GM18507 (cell line): ENCODE measurements around the gene NPR2.
A peak's percentile ranks its signal among the peaks of the same experiment; 100 is the strongest.

ENCODE experiments used
- DNase-seq: peaks from one replicate; pipeline ENCODE4 v3.0.0; 2011; ENCODE audit warnings: low read depth; ENCODE audit not compliant: insufficient read length; ENCODE audit errors: extremely low spot score
- FAIRE-seq: peaks from 2 replicates; lab custom pipeline; 2011; peaks lifted over from hg19 to GRCh38; lab: Jason Lieb, UNC

Gene NPR2

DNA sequence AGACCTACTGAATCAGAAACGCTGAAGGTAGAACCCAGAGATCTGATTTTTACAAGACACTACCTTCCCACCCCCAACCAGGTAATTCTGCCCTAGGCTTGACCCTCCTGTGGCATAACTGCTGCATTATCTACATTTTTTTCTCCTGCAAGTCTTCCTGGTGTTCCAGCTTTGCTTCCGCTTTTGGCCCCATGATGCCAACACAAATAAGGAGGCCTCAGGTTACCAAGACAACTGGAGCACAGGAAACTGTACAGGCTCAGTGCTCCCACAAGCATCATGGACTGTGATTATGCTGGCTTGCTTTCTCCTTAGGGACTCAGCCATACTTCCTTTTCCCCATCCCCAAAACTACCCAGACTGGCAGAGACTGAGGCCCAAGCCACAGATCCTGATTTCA is 30.7 kb upstream of the NPR2 start:
- DNase-seq (no peak), FAIRE-seq (no peak)

DNA sequence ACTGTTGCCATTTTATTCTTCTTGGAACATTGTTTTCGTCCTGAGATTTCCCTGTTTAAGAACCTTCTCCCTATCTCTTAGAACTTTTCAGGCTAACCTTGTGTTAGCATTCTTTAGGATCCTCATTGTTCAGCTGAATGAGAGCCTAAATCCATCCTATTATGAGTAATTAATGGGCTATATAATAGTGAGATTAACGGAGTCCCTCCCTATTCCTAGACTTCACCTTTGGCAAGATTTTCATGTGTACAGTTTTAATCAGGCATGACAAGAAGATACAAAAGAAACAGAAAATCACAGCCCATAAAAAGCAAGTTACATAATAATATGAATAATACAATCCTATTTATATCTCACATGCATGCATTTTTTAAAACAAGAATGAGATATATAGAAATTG is 28.2 kb upstream of the NPR2 start:
- FAIRE-seq = no peak
- no peak for DNase-seq

DNA sequence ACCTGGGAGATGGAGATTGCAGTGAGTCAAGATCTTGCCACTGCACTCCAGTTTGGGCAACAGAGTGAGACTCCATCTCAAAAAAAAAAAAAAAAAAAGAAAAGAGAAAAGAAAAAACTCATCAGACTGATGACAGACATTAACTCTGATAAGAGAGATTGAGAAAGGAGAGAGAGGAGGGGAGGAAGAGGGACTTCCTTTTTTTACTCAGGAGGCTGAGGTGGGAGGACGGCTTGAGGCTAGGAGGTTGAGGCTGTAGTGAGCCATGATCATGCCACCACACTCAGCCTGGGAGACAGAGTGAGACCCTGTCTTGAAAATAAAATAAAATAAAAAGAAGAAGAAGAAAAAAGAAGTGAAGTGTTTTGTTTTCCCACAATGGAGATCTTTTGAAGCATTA is 27.6 kb upstream of the NPR2 start:
- DNase-seq (no peak), FAIRE-seq (no peak)

DNA sequence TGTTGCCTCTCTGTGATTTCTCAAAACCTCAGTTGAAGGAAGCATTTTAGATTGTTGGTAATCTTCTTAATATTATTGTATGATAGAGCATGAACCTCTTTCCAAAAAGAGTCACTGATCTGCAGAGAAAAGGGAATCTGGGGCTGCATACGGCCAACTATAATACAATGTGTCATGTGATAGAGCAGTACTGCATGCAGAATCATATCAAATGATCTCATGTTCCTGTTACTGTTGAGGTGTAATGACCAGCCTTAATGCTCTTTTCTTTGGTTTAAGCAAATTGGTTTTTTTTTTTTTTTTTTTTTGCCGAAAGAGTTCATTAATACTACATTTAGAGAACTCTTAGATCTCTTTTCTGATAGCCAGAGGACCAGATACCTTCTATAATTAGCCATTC is 24.4 kb upstream of the NPR2 start:
- no peak for FAIRE-seq
- DNase-seq = no peak

DNA sequence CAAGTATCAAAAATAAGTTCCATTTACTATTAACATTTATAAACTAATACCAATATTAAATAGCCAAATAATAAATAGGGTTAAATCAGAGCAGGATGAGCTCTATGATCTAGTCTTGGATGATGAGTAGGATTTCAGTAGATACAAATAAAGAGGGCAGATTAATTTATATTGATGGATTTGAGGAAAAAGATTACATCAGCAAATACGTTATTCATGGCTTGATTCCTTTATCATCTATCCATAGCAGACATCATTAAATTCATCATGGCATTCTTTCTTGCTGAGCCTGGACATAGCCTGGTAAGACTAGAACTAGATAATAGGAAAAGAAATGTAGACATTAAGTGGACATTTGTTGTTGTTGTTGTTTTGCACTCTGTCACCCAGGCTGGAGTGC is 23.9 kb upstream of the NPR2 start:
- DNase-seq = no peak
- no peak for FAIRE-seq

DNA sequence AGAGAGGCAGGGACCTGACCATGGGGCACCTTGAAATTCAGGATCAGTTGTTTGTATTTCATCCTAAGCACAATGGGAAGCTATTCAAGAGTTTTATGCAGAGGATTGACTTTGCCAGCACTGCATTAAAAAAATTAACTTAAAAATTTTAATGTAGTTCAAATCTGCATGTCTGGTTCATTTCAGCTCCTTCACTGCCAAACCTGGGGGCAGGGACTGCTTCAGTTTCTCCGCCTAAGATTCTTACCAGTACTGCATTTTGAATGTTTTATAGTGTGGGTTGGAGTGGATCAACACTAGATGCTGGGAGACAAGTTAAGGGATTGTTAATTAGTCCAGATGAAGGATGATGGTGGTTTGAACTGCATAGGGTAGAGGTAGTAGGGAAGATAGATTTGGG is 21.6 kb upstream of the NPR2 start:
- DNase-seq (no peak), FAIRE-seq (no peak)

DNA sequence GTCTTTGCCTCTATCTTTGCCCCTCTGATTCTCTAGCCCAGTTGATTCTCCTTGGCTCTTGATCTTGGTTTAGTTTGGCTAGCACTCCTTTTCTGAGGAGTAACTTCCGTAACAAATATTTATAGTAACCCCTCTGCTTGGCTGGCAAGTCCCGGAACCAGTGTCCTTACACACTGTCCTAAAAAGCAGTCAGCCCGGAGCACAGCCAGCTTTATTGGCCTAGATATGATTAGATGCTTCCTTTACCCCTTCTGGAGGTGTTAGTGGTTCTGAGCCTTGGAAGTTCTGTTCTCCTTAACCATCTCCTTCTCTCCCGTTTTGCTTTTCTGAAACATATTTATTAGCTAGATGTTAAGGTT is 20.3 kb upstream of the NPR2 start:
- no peak for FAIRE-seq

DNA sequence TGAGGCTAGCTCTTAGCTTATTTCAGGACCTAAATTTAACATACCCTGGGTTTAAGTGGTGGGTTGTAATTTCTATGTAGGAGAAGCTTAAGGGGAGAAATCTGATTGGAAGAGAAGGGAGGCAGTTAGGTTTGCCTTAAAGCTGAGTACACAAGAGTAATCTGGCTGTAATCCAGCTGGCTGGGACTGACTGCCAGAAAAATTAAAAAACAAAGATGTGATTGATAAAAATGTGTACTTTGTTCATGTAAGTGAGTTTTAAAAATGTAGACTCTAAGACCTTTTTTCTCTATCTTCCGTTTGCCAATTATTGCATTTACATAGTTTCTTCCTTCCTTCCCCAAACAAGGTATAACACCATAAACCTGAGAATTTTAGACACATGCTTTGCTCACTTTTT is 19.9 kb upstream of the NPR2 start:
- no peak for DNase-seq
- no peak for FAIRE-seq

More for the DNA sequence above, 20.3 kb upstream of the NPR2 start:
- no peak for DNase-seq

DNA sequence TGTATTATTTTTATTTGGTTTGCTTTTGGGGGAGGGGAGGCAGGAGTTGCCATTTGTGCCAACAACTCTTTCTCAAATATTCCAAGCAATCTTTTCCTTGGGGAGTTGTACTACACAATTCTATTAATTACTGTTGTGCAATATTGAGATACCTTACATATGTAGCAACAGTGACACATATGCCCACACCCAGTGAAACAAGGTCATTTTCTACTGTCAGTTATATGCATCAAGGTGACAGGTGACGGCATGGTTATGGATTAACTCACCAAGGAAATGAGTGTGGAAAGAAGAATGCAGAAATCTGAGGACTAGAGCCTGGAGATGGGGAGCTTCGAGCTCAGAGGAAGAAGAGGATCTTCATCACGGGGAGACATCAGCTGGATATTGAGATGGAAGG is 19.4 kb upstream of the NPR2 start:
- no peak for FAIRE-seq
- DNase-seq = no peak

DNA sequence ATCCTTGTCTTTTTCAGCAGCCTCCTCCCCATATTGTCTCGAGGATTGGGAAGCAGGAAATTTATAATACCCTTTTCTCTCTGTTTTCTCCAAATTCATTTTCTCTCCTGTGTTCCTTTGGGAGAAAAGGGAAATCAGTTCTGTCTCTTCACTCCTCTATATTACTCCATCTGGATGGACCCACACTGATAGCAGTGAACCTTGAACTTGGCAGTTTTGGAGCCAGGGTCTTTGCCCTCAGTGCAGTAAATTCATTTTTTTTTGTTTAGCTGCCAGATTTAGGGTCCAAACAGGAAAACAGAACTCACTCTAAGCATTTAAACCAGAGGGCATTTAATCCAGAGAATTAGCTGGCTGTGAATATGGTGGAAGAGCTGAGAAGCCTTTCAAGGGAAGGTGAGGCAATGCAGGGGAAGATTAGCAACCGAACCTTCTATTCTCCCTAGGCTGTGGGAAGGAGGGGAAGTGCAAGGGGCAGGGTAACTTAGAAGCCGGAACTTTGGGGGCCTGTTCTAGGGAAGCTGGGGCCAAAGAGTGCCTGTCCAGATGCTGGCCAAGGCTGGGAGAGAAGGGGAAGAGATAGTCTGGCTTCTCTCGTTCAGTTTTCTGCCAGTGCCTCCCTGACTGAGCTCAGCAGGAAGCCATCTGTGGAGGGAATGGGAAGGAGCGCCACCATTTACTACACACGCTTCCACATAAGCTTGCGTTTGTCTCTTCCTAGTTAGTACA is 16.3 kb upstream of the NPR2 start:
- no peak for FAIRE-seq
- no peak for DNase-seq

DNA sequence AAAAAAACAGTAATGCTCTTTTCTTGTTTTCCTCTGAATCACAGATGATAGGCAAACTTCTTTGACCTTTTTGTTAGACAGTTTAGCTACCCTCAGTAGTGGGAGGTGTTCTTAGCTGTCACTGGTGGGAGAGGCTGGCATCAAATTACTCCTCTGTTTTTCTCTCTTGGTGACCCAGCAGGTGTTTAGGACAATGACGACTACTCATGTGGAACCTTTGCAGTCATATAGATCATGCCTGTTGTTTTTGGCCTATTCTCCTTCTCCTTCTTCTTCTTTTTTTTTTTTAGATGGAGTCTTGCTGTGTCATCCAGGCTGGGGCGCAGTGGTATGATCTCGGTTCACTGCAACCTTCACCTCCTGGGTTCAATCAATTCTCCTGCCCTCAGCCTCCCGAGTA is 15.4 kb upstream of the NPR2 start:
- DNase-seq (no peak), FAIRE-seq (no peak)

DNA sequence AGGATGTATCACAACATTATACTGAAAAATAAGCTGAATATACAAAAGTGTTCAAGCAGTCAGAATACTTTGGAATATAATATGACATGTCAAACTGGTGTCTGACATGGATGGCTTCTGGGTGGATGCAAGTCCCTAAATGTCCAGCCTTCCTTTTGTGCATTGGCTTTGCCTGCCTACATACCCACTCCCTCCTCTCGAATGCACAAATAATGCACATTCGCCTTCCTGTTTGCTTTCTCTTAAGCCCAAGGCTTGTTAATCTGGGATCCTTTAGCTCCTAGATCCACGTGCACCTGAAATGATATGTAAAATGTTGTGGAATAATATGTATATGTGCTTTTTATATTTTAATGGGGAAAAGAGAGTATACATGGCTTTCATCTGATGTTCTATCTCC is 12.9 kb upstream of the NPR2 start:
- no peak for FAIRE-seq
- DNase-seq = no peak

DNA sequence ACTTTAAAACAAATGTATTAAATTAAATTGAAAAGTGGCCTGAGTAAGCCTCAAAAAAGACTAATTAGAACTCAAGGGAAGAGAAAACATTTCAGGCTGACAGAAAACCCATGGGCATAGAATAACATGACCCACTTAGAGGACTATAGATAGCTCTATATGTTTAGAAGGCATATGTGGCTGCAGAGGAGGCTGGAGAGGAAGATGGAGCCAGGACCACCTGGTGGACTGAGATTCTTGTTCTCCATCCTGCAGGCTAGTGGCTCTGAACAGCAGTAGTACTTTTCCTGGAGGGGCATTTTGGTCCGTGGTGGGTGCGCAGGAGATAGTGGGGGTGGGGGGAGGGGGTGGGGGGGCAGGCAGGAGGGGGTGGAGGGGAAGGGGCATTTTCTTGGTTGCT is 10.3 kb upstream of the NPR2 start:
- DNase-seq = no peak
- no peak for FAIRE-seq

DNA sequence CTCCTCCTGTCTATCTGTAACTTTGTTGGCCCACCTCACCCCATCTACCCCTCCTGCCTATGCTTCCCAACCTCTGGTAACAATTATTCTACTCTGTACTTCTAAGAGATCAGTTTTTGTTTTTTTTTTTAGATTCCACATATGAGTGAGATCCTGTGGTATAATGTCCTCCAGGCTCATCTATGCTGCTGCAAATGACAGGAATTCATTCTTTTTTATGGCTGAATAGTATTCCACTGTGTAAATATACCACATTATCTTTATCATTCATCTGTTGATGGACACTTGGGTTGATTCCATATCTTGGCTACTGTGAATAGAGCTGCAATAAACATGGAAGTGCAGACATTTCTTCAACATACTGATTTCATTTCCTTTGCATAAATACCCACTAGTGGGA is 8.0 kb upstream of the NPR2 start:
- no peak for DNase-seq
- FAIRE-seq = peak; percentile 5

DNA sequence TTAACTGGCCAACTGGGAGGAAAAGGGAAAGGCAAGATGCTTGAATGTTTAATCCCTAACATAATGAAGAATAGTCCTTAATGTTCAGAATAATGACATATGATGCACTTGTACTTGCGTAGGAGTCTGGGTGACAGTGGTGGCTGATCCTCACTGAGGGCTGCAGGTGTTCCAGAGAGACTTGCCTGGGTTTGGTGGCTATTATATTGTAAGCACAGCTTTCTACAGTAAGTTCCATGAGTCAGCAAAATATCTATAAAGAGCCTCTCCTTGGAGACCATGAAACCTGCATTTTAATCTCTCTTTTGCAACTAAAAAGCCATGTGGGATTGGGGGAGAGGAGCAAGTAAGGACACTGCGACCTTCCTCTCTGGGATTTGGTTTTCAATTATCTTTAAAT is 1.9 kb upstream of the NPR2 start:
- FAIRE-seq = no peak
- no peak for DNase-seq

DNA sequence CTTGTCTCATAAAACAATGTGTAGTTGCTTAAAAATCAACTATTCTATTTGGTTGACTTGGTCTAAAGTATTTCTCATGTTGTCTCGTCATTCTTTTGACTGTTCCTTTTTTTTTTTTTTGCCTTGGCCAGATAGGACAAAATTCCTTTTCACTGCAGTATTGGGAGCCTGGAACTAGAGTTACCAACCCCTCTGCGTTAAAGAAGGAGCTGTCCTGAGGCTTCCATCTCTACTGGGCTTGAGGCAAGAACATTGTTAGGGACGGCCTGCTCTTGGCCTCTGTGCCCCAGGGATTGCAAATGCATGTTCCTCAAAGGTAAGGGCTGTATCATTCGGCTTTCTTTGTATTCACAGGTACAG is 1.4 kb upstream of the NPR2 start:
- no peak for FAIRE-seq
- DNase-seq = no peak

DNA sequence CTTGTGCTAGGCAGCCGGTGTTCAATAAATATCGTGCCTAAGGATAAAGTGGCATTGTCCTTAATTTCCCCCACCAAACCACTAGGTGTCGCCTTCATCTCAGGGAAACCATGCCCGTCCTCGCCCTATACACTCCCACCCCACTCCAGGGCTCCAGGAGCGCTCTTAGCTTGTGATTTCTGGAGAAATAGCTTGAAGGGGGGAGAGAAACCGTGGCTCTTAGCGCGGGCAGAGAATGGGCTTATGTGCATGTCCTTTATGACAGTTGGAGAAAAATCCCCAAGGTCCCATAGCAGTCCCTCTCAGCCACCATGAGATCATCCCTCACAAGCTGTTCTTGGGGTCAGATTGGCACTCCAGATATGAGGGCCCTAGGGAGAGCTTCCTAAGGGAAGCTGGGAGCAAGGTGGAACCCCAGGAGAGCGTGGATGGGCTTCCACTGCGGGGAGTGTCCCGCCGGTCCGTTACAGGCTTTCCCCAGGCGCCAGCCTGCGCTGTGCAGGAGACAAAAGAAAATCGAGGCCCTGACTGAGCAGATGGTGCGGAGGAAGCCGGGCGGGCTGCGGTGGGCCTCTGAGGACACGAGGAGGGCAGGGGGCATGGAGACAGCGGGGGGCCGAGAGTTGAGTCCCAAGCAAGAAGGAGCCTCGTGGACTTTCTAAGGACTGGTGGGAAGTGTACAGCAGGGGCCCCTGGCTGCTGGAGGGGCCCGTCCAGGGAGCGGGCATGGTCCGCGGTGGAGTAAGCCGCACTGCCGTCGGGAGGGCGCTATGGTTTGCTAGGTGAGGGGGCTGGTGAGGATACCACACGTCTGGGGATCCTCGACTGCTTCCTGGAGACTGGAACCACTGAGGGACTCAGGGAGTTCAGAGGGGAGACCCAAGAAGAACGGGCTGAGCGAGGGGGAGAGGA is 750 bp upstream of the NPR2 start:
- peak; percentile 60 for DNase-seq
- peak; percentile 83 for FAIRE-seq

DNA sequence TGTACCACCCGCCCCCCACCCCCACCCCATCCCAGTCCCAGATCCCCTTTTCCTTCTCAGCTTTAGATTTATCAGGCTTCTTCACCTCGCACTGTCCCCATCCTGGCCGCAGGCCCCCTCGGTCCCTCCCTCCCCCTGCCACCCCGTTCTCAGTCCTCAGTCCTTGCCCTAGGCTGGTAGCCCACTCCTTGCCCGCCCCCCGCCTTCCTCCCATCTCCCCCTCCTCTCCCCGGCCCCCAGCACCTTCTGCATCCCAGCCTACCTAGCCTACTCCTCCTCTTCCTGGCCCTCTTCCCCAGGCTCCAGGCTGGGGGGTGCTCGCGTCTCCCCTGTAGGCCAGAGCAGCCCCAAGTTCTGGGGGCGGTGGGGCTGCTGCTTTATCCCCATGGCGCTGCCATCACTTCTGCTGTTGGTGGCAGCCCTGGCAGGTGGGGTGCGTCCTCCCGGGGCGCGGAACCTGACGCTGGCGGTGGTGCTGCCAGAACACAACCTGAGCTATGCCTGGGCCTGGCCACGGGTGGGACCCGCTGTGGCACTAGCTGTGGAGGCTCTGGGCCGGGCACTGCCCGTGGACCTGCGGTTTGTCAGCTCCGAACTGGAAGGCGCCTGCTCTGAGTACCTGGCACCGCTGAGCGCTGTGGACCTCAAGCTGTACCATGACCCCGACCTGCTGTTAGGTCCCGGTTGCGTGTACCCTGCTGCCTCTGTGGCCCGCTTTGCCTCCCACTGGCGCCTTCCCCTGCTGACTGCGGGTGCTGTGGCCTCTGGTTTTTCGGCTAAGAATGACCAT is 828 bp downstream of the NPR2 start:
- FAIRE-seq = no peak

DNA sequence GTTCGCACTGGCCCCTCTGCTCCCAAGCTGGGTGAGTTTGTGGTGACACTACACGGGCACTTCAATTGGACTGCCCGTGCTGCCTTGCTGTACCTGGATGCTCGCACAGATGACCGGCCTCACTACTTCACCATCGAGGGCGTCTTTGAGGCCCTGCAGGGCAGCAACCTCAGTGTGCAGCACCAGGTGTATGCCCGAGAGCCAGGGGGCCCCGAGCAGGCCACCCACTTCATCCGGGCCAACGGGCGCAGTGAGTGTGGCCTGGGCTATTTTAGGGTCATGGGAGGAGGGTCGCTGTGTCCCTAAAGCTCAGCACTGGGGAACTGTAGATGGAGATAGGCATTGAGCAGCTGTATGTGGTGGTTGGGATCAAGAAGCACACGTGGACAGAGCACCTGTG is 1.4 kb downstream of the NPR2 start:
- FAIRE-seq = no peak

More for the DNA sequence above, 828 bp downstream of the NPR2 start:
- DNase-seq = no peak

DNA sequence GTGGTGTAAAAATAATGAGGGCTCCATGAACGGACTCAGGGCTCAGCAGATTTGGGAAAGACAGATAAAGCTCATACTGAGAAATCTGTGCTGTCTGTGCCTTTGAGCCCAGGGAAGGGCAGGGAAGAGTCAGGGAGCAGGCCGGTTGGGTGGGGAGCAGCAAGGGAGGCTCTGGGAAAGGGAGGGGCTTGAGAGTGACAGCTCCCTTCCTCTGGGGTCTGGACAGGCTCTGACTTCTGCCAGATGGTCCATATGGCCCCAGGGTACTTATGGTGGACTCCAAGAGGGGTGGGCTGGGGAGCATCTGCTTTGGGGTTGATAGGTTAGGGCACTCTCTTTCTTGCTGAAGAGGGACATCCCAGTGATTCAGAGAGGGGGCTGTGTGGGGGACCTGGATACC is 2.1 kb downstream of the NPR2 start:
- FAIRE-seq (no peak), DNase-seq (no peak)

More for the DNA sequence above, 1.4 kb downstream of the NPR2 start:
- DNase-seq = no peak
